ENCODE data around the gene GSTM1. TPM values are rescaled to one million over a fixed set of nuclear protein-coding genes. Genes with fewer than 3 reads are reported as not detected.

GSTM1 gene
- total and polyA plus RNA-seq, 4 donors: 0.10 to 36.9 TPM; not detected in 2

- DNase-seq (no peak), ATAC-seq (ENCODE audit: insufficient read depth, low FRiP score) (no peak)
- H3K4me3 ChIP-seq: no peak overlapping the region
- no peaks in the 10 kb centered on the region for H3K9me3 ChIP-seq (ENCODE audit: control insufficient read depth in 4 of 4, insufficient read depth in 3 of 4, low read length in 3 of 4)
- H3K27ac ChIP-seq (ENCODE audit: low read depth in 1 of 2, low read length in 1 of 2): no peak overlapping the region
- no peak for TF ChIP-seq CTCF (IDR thresholded peaks at IDR 0.05; ENCODE audit: control extremely low read depth, extremely low read depth)
- H3K27me3 ChIP-seq (ENCODE audit: control insufficient read depth in 3 of 3, insufficient read depth in 3 of 3, low read length in 2 of 3): no peaks in the 10 kb centered on the region
- no peak overlapping the region for H3K9ac ChIP-seq (ENCODE audit: insufficient read depth in 1 of 2, low read length in 2 of 2)
- no peaks in the 10 kb centered on the region for H3K4me1 ChIP-seq (ENCODE audit: control insufficient read depth in 5 of 5, insufficient read depth in 5 of 5, low read length in 5 of 5)
- H3K36me3 ChIP-seq (ENCODE audit: control insufficient read depth in 4 of 4, insufficient read depth in 4 of 4, low read length in 4 of 4): peaks cover 2 to 14% (median 9%) of the 10 kb centered on the region in 4 donors
- 89 to 91% methylated on average over 4 of the region's 4 CpGs for WGBS, 2 donors
Measured at GRCh38 chr1:109733236-109733870, 45.7 kb downstream of the GSTM1 start.

- Histone ChIP-seq H3K9me3 (ENCODE audit: control insufficient read depth in 4 of 4, insufficient read depth in 3 of 4, low read length in 3 of 4) (no peaks in the 10 kb centered on the region), H3K36me3 (ENCODE audit: control insufficient read depth in 4 of 4, insufficient read depth in 4 of 4, low read length in 4 of 4) (peaks cover 2 to 11% (median 6%) of the 10 kb centered on the region in 4 donors), H3K27me3 (ENCODE audit: control insufficient read depth in 3 of 3, insufficient read depth in 3 of 3, low read length in 2 of 3) (no peaks in the 10 kb centered on the region), H3K4me1 (ENCODE audit: control insufficient read depth in 5 of 5, insufficient read depth in 5 of 5, low read length in 5 of 5) (peaks cover 0 to 7% (median 2%) of the 10 kb centered on the region in 5 donors), H3K27ac (ENCODE audit: low read depth in 1 of 2, low read length in 1 of 2) (peak overlapping the region in 1 of 2 donors; percentile 64), H3K4me3 (peak overlapping the region; percentile 60), H3K9ac (ENCODE audit: insufficient read depth in 1 of 2, low read length in 2 of 2) (peak overlapping the region; percentile 26 to 84)
- WGBS, 2 donors: 2 to 3% methylated on average over 84 to 86 of the region's 86 CpGs
- peak; percentile 94 for ATAC-seq (ENCODE audit: insufficient read depth, low FRiP score)
- peak; percentile 86 to 87 (median 86) for DNase-seq
- TF ChIP-seq CTCF (IDR thresholded peaks at IDR 0.05; ENCODE audit: control extremely low read depth, extremely low read depth): no peak
Measured at GRCh38 chr1:109739738-109740614, 52.4 kb downstream of the GSTM1 start.

GRCh38 chr1:109740615-109741373 is 53.2 kb downstream of the GSTM1 start, which contains the start of gene GSTM3:
Gene GSTM3 (minus strand): TSS chr1:109741038. CDS start chr1:109740287, 751 bp downstream.
- no peak for TF ChIP-seq CTCF (IDR thresholded peaks at IDR 0.05; ENCODE audit: control extremely low read depth, extremely low read depth)
- 7% methylated on average over 10 of the region's 10 CpGs for WGBS, 2 donors
- peak within 1 kb of the TSS in 1 of 2 donors; percentile 64 for H3K27ac ChIP-seq (ENCODE audit: low read depth in 1 of 2, low read length in 1 of 2)
- H3K4me1 ChIP-seq (ENCODE audit: control insufficient read depth in 5 of 5, insufficient read depth in 5 of 5, low read length in 5 of 5): peaks cover 0 to 7% (median 2%) of the 10 kb centered on the region in 5 donors
- H3K9ac ChIP-seq (ENCODE audit: insufficient read depth in 1 of 2, low read length in 2 of 2): peak within 1 kb of the TSS; percentile 26 to 84
- H3K9me3 ChIP-seq (ENCODE audit: control insufficient read depth in 4 of 4, insufficient read depth in 3 of 4, low read length in 3 of 4): no peaks in the 10 kb centered on the region
- peak in 1 of 3 donors; percentile 14 for DNase-seq
- H3K36me3 ChIP-seq (ENCODE audit: control insufficient read depth in 4 of 4, insufficient read depth in 4 of 4, low read length in 4 of 4): peaks cover 2 to 11% (median 6%) of the 10 kb centered on the region in 4 donors
- no peak for ATAC-seq (ENCODE audit: insufficient read depth, low FRiP score)
- peak within 1 kb of the TSS; percentile 60 for H3K4me3 ChIP-seq
- H3K27me3 ChIP-seq (ENCODE audit: control insufficient read depth in 3 of 3, insufficient read depth in 3 of 3, low read length in 2 of 3): no peaks in the 10 kb centered on the region

Other genes with a start within 250 kb of the GSTM1 start
- 1 to 10 TPM in 1 of 2 donors, under 1 TPM in 1; 0.31 to 1.4 TPM for gene SYPL2, start 221.3 kb upstream of the GSTM1 start, total RNA-seq
- 1 to 10 TPM in 1 of 2 donors, under 1 TPM in 1; 0.81 to 1.3 TPM for gene SYPL2, start 221.3 kb upstream of the GSTM1 start, polyA plus RNA-seq
- 1 to 10 TPM; 2.6 to 4.5 TPM for gene ATXN7L2, start 203.9 kb upstream of the GSTM1 start, total RNA-seq
- 1 to 10 TPM; 4.2 to 6.0 TPM for gene ATXN7L2, start 203.9 kb upstream of the GSTM1 start, polyA plus RNA-seq
- gene CYB561D1, start 193.7 kb upstream of the GSTM1 start, total RNA-seq: 10 to 100 TPM in 1 of 2 donors, 1 to 10 TPM in 1; 3.4 to 13.6 TPM
- 1 to 10 TPM; 4.2 to 8.2 TPM for gene CYB561D1, start 193.7 kb upstream of the GSTM1 start, polyA plus RNA-seq
- gene AMIGO1, start 178.1 kb upstream of the GSTM1 start, total RNA-seq: 1 to 10 TPM; 3.9 to 6.3 TPM
- gene AMIGO1, start 178.1 kb upstream of the GSTM1 start, polyA plus RNA-seq: 1 to 10 TPM; 2.4 to 2.9 TPM
- gene GPR61, start 147.9 kb upstream of the GSTM1 start, total RNA-seq: not detected
- gene GPR61, start 147.9 kb upstream of the GSTM1 start, polyA plus RNA-seq: not detected
- gene GNAI3, start 139.2 kb upstream of the GSTM1 start, total RNA-seq: 10 to 100 TPM in 1 of 2 donors, 1 to 10 TPM in 1; 7.1 to 10.4 TPM
- 1 to 10 TPM; 2.7 to 6.0 TPM for gene GNAI3, start 139.2 kb upstream of the GSTM1 start, polyA plus RNA-seq
- gene GNAT2, start 68.2 kb upstream of the GSTM1 start, total RNA-seq: not detected
- gene GNAT2, start 68.2 kb upstream of the GSTM1 start, polyA plus RNA-seq: under 1 TPM in 1 of 2 donors, not detected in 1; 0.24 TPM
- 10 to 100 TPM; 35.8 to 57.4 TPM for gene AMPD2, start 68.0 kb upstream of the GSTM1 start, total RNA-seq
- gene AMPD2, start 68.0 kb upstream of the GSTM1 start, polyA plus RNA-seq: 10 to 100 TPM; 16.7 to 53.2 TPM
- gene GSTM4, start 31.7 kb upstream of the GSTM1 start, total RNA-seq: 10 to 100 TPM; 18.6 to 19.7 TPM
- 10 to 100 TPM in 1 of 2 donors, 1 to 10 TPM in 1; 8.8 to 17.1 TPM for gene GSTM4, start 31.7 kb upstream of the GSTM1 start, polyA plus RNA-seq
- gene GSTM2, start 19.8 kb upstream of the GSTM1 start, total RNA-seq: 100 to 1,000 TPM in 1 of 2 donors, 10 to 100 TPM in 1; 27.6 to 106 TPM
- 10 to 100 TPM in 1 of 2 donors, 1 to 10 TPM in 1; 7.7 to 51.7 TPM for gene GSTM2, start 19.8 kb upstream of the GSTM1 start, polyA plus RNA-seq
- 10 to 100 TPM in 1 of 2 donors, 1 to 10 TPM in 1; 6.2 to 23.7 TPM for gene GSTM5, start 24.4 kb downstream of the GSTM1 start, total RNA-seq
- 1 to 10 TPM; 2.9 to 7.9 TPM for gene GSTM5, start 24.4 kb downstream of the GSTM1 start, polyA plus RNA-seq
- gene GSTM3, start 53.2 kb downstream of the GSTM1 start, total RNA-seq: 10 to 100 TPM; 11.0 to 39.5 TPM
- 10 to 100 TPM; 21.7 to 24.1 TPM for gene GSTM3, start 53.2 kb downstream of the GSTM1 start, polyA plus RNA-seq
- under 1 TPM in 1 of 2 donors, not detected in 1; 0.52 TPM for gene EPS8L3, start 76.1 kb downstream of the GSTM1 start, total RNA-seq
- gene EPS8L3, start 76.1 kb downstream of the GSTM1 start, polyA plus RNA-seq: under 1 TPM in 1 of 2 donors, not detected in 1; 0.10 TPM
- gene CSF1, start 223.0 kb downstream of the GSTM1 start, total RNA-seq: 10 to 100 TPM; 24.7 to 65.3 TPM
- 10 to 100 TPM; 13.5 to 32.2 TPM for gene CSF1, start 223.0 kb downstream of the GSTM1 start, polyA plus RNA-seq

Measured in lung (tissue), 12 donors.